Osteoblast (primary cell): ENCODE results near the gene FAM3D. TPM values are rescaled to one million over a fixed set of nuclear protein-coding genes. Genes with fewer than 3 reads are reported as not detected.

ENCODE experiments used
- DNase-seq: peaks from one replicate; pipeline ENCODE4 v3.0.0; 2011; ENCODE audit warnings: low spot score, mixed read lengths; ENCODE audit not compliant: insufficient read length; ENCODE audit errors: missing footprints
- H2AFZ ChIP-seq: 2 replicates; pipeline ENCODE4 v1.6.0; 2011; ENCODE audit warnings: mild to moderate bottlenecking, low read length
- H3K27ac ChIP-seq: 2 replicates; pipeline ENCODE4 v1.5.1; 2011; ENCODE audit warnings: mild to moderate bottlenecking, low read depth, low read length, moderate library complexity
- H3K27me3 ChIP-seq: 2 replicates; pipeline ENCODE4 v1.6.0; 2012; ENCODE audit warnings: mild to moderate bottlenecking, control low read depth, inconsistent platforms, low read length, moderate library complexity; ENCODE audit not compliant: insufficient read depth
- H3K36me3 ChIP-seq: 2 replicates; pipeline ENCODE4 v1.5.1; 2011; ENCODE audit warnings: mild to moderate bottlenecking, low read length, control low read depth, moderate library complexity; ENCODE audit not compliant: insufficient read depth
- H3K4me1 ChIP-seq: 2 replicates; pipeline ENCODE4 v1.5.1; 2011; ENCODE audit warnings: mild to moderate bottlenecking, low read length, control low read depth, moderate library complexity; ENCODE audit not compliant: insufficient read depth
- H3K4me2 ChIP-seq: 2 replicates; pipeline ENCODE4 v1.6.0; 2011; ENCODE audit warnings: mild to moderate bottlenecking, low read length; ENCODE audit not compliant: insufficient read depth
- H3K4me3 ChIP-seq: fragments of 200-600 bp; sonication (generic); 3 replicates; pipeline ENCODE4 v1.5.1; 2012; ENCODE audit warnings: mild to moderate bottlenecking, low read length, inconsistent platforms; ENCODE audit not compliant: insufficient read depth
- H3K79me2 ChIP-seq: 2 replicates; pipeline ENCODE4 v1.6.0; 2012; ENCODE audit warnings: mild to moderate bottlenecking, low read length, control low read depth, inconsistent platforms; ENCODE audit not compliant: insufficient read depth
- H3K9me3 ChIP-seq: 2 replicates; pipeline ENCODE4 v1.5.1; 2011; ENCODE audit warnings: low read depth, low read length, control low read depth
- H4K20me1 ChIP-seq: 2 replicates; pipeline ENCODE4 v1.6.0; 2012; ENCODE audit warnings: mild to moderate bottlenecking, low read length, control low read depth; ENCODE audit not compliant: insufficient read depth
- CTCF ChIP-seq: IDR thresholded peaks from 2 replicates; pipeline ENCODE4 v1.5.1; 2011; ENCODE audit warnings: mild to moderate bottlenecking, low read depth, low read length, moderate library complexity; ENCODE audit errors: extremely low read depth
- total RNA-seq: library from RNA; depleted of rRNA; stranded (reverse); fragments of >200 nt; gene quantifications from 2 replicates; pipeline ENCODE4 v1.2.3, GENCODE V29; 2012

Gene FAM3D
- total RNA-seq, 1 donor = not detected

- no peak overlapping the region for H3K4me3 ChIP-seq
- no peak overlapping the region for H2AFZ ChIP-seq
- DNase-seq = no peak
- no peaks in the 10 kb centered on the region for H3K9me3 ChIP-seq
- H3K36me3 ChIP-seq = no peaks in the 10 kb centered on the region
- no peaks in the 10 kb centered on the region for H3K27me3 ChIP-seq
- no peak overlapping the region for H3K27ac ChIP-seq
- TF ChIP-seq CTCF = no peak
- H3K4me1 ChIP-seq = no peaks in the 10 kb centered on the region
- no peaks in the 10 kb centered on the region for H3K79me2 ChIP-seq
- no peak overlapping the region for H3K4me2 ChIP-seq
- H4K20me1 ChIP-seq = no peaks in the 10 kb centered on the region
These were observed 4.0 kb upstream of the FAM3D start for GRCh38 chr3:58670506-58671135.

- no peak overlapping the region for H3K4me3 ChIP-seq
- no peaks in the 10 kb centered on the region for H4K20me1 ChIP-seq
- no peak overlapping the region for H3K4me2 ChIP-seq
- H2AFZ ChIP-seq = no peak overlapping the region
- H3K4me1 ChIP-seq = no peaks in the 10 kb centered on the region
- H3K79me2 ChIP-seq = no peaks in the 10 kb centered on the region
- no peaks in the 10 kb centered on the region for H3K27me3 ChIP-seq
- no peaks in the 10 kb centered on the region for H3K9me3 ChIP-seq
- no peak for TF ChIP-seq CTCF
- DNase-seq = no peak
- no peaks in the 10 kb centered on the region for H3K36me3 ChIP-seq
- H3K27ac ChIP-seq = no peak overlapping the region
These were observed 1.7 kb upstream of the FAM3D start for GRCh38 chr3:58668247-58668646.

GRCh38 chr3:58667704-58668103 lies 1.1 kb upstream of the FAM3D start:
- no peak for TF ChIP-seq CTCF
- no peak for DNase-seq
- H3K27ac ChIP-seq = no peak overlapping the region
- H3K4me2 ChIP-seq = no peak overlapping the region
- no peaks in the 10 kb centered on the region for H3K27me3 ChIP-seq
- no peaks in the 10 kb centered on the region for H3K9me3 ChIP-seq
- no peaks in the 10 kb centered on the region for H4K20me1 ChIP-seq
- H3K4me1 ChIP-seq = no peaks in the 10 kb centered on the region
- H3K36me3 ChIP-seq = no peaks in the 10 kb centered on the region
- H3K79me2 ChIP-seq = no peaks in the 10 kb centered on the region
- H3K4me3 ChIP-seq = no peak overlapping the region
- no peak overlapping the region for H2AFZ ChIP-seq

- no peaks in the 10 kb centered on the region for H4K20me1 ChIP-seq
- no peak for TF ChIP-seq CTCF
- H3K27ac ChIP-seq = no peak overlapping the region
- no peaks in the 10 kb centered on the region for H3K9me3 ChIP-seq
- H3K36me3 ChIP-seq = no peaks in the 10 kb centered on the region
- no peak overlapping the region for H3K4me3 ChIP-seq
- no peak overlapping the region for H2AFZ ChIP-seq
- DNase-seq = no peak
- no peaks in the 10 kb centered on the region for H3K4me1 ChIP-seq
- no peaks in the 10 kb centered on the region for H3K27me3 ChIP-seq
- H3K4me2 ChIP-seq = no peak overlapping the region
- H3K79me2 ChIP-seq = no peaks in the 10 kb centered on the region
These were observed 655 bp upstream of the FAM3D start for GRCh38 chr3:58667229-58667628.
